Subcutaneous adipose tissue (tissue), 4 donors: ENCODE results near the gene FKBP2. TPM values are rescaled to one million over a fixed set of nuclear protein-coding genes. Genes with fewer than 3 reads are reported as not detected.

ENCODE experiments used
- total RNA-seq, 4 donors: library from RNA; depleted of rRNA; stranded (reverse); fragments of >200 nt; gene quantifications; one replicate each; pipeline ENCODE4 v1.1.0, GENCODE V29; 2016
- TF ChIP-seq, protein P1 (sequence below): fragments of 450-650 bp; IDR thresholded peaks from one replicate; pipeline ENCODE4 v1.5.1; 2016; ENCODE audit warnings: low read depth, mild to moderate bottlenecking, control low read depth, antibody characterized with exemption, moderate library complexity

Gene FKBP2
- total RNA-seq, 4 donors from 2014 or later = 32.0 to 40.9 (median 36.7) TPM

DNA sequence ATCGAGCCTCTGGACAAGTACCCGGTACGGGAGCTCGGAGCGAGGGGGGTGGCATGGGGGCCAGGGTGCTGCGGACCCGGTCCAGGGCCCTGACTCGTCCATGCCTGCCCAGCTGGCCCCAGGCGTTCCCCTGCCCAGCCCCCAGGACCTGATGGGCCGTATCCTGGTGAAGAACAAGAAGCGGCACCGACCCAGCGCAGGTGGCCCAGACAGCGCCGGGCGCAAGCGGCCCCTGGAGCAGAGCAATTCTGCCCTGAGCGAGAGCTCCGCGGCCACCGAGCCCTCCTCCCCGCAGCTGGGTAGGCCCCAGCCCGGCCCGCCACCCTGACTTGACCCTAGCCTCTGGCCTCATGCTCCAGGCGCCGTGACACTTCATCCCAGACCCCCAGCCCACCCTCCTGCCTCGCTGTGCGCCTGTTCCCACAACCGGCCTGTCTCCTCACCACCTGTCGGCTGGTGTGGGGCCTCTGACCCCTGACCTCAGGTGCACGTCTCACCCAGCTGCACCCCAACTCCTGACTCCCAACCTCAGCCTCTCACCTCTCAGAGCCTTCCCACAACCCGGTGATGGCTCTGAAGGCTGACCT is 18.1 kb downstream of the FKBP2 start:
- TF ChIP-seq, protein P1, sequence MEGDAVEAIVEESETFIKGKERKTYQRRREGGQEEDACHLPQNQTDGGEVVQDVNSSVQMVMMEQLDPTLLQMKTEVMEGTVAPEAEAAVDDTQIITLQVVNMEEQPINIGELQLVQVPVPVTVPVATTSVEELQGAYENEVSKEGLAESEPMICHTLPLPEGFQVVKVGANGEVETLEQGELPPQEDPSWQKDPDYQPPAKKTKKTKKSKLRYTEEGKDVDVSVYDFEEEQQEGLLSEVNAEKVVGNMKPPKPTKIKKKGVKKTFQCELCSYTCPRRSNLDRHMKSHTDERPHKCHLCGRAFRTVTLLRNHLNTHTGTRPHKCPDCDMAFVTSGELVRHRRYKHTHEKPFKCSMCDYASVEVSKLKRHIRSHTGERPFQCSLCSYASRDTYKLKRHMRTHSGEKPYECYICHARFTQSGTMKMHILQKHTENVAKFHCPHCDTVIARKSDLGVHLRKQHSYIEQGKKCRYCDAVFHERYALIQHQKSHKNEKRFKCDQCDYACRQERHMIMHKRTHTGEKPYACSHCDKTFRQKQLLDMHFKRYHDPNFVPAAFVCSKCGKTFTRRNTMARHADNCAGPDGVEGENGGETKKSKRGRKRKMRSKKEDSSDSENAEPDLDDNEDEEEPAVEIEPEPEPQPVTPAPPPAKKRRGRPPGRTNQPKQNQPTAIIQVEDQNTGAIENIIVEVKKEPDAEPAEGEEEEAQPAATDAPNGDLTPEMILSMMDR = no peak

DNA sequence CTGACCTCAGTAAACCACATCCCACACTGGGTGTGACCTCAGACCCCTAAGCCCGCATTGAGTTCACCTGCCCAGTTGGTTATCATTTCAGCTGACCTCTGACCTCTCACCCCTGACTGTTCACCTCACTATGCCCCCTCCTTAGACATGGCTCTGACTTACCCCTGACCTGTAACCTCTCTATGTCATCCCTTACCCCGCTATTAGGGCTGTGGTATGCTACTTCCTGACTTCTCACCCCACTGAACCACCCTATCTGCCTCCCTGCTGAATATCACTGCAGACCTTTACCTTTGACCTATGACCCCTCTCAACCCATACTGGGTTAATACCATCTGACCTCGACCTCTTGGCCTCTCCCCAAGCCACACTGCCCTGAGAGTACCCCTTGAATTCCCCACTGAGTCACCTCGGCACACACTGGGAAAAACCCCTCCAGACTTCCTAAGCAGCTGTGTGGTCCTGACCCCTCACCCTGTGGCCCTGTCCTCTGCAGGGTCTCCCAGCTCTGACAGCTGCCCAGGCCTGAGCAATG is 18.7 kb downstream of the FKBP2 start:
- TF ChIP-seq, protein P1 = no peak

DNA sequence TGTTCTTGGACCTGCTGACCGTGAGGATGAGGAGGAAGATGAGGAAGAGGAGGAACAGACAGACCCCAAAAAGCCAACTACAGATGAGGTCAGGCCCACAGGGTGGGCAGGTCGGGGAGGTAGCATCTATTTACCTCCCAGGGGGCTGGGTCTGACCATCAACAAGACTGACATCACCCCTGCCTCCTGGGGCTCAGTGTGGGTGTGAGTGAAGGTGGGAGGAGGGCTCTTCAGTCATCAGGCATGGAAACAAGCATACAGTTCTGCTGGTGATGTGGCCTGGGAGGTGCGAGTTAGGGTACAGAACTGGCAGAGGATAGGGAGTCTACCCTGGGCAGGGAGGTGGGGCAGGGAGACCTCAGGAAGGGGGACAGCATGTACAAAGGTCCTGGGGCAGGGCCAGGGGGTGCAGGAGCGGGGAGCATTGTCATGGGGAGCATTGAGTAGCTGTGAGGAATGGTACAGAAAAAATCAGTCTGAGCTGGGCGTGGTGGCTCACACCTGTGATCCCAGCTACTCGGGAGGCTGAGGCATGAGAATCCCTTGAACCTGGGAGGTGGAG is 19.3 kb downstream of the FKBP2 start:
- TF ChIP-seq, protein P1 = no peak

DNA sequence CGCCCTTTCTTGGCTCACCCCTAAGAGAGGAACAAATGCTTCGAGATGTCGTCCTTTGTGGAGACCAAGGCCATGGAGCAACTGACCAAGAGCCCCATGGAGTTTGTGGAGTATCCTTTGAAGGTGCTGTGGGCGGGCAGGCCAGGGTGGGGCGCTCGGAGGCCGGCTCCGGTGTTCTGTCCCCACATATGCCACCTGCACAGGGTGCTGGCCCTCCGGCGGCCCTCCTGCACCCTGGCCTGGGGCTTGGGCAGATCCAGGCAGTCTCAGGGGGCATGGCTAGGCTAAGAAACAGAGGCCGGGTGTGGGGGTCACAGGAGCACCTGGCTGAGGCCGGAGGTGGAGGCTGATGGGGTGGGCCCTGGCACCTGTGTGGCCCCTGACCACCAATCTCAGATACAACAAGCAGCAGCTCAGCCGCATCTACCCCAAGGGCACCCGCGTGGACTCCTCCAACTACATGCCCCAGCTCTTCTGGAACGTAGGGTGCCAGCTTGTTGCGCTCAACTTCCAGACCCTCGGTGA is 20.7 kb downstream of the FKBP2 start:
- TF ChIP-seq, protein P1 = no peak

DNA sequence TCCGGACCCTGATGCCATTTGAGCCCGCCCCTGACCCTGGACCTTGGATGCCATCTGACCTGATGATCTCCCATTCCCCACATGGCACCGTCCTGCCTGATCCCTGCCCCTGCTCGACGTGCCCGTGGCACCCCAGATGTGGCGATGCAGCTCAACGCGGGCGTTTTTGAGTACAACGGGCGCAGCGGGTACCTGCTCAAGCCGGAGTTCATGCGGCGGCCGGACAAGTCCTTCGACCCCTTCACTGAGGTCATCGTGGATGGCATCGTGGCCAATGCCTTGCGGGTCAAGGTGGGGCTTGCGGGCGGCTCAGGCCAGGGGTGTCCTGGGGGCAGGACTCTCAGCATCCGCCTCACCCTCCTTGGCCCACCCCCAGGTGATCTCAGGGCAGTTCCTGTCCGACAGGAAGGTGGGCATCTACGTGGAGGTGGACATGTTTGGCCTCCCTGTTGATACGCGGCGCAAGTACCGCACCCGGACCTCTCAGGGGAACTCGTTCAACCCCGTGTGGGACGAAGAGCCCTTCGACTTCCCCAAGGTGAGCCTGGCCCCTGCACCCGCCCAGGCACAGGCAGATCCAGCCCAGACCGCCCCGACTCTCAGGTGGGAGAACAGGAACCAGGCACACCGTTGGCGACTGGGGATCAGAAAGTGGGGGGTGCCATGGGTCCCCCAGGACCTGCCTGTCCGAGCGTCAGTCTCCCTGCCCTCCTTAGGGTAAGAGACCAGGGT is 21.5 kb downstream of the FKBP2 start:
- TF ChIP-seq, protein P1 = no peak

DNA sequence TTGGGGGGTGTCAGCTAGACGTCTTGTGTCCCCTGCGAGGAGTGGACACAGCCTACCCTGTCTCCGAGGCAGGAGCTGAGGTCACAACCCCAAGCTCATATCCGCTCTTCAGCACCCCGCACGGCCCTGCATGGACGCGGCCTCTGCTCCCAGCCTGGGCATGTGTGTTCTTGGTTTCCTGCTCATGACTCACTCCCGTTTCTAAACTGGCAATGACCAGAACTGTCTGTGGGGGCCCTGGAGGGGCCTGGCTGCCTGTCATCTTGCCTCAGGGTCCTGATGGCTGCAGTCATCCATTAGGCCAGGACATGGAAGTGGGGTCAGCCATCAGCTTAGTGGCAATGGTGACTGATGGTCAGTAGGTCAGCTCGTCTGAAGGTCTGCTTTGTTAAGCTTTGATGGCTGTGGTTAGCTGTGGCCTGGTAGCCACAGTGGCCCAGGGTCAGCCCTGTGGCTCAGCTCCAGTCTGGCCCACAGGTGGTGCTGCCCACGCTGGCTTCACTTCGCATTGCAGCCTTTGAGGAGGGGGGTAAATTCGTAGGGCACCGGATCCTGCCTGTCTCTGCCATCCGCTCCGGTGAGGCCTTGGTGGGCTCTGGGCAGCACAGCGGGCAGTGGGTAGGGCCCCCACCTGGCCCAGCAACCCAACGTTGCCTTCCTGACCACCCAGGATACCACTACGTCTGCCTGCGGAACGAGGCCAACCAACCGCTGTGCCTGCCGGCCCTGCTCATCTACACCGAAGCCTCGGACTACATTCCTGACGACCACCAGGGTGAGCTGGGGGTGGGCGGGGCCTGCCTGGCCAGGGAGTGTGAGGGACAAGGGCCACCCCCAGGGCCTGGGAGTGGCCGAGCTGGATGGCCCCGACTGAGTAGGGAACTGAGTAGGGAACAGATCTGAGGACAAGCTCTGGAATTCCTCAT is 22.4 kb downstream of the FKBP2 start:
- TF ChIP-seq, protein P1 = no peak
